ENCODE data around the gene MARCO. TPM values are rescaled to one million over a fixed set of nuclear protein-coding genes. Genes with fewer than 3 reads are reported as not detected.

Gene MARCO
- total RNA-seq, 1 donor from 2014 or later, result 1.1 TPM

DNA sequence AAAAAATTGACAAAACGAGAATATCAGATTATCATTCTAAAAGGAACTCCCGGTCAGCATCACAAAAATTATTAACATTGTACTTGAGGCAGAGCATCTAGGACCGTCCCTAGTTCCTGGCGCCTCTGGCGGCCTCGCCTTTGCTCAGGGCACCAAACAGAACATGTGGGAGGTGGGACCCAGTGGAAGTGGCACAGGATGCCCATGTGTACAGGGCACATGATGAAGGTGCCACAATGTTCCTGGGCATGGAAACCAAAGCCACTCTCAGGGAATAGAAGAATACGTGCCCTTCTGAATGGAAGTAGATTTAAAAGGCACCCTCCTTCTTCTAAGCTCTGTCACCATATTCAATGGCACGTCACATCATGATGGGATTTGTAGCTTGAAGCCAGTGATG is 30.1 kb upstream of the MARCO start:
- Mint-ChIP-seq H3K36me3 (no peaks in the 10 kb centered on the region), H3K27me3 (no peaks in the 10 kb centered on the region), H3K27ac (no peak overlapping the region), H3K9me3 (peaks cover 5% of the 10 kb centered on the region), H3K4me3 (no peak overlapping the region), H3K4me1 (ENCODE audit: unreplicated experiment) (peaks cover 7% of the 10 kb centered on the region)
- no peak for DNase-seq (ENCODE audit: extremely low spot score, unreplicated experiment)
- TF ChIP-seq, protein P1, sequence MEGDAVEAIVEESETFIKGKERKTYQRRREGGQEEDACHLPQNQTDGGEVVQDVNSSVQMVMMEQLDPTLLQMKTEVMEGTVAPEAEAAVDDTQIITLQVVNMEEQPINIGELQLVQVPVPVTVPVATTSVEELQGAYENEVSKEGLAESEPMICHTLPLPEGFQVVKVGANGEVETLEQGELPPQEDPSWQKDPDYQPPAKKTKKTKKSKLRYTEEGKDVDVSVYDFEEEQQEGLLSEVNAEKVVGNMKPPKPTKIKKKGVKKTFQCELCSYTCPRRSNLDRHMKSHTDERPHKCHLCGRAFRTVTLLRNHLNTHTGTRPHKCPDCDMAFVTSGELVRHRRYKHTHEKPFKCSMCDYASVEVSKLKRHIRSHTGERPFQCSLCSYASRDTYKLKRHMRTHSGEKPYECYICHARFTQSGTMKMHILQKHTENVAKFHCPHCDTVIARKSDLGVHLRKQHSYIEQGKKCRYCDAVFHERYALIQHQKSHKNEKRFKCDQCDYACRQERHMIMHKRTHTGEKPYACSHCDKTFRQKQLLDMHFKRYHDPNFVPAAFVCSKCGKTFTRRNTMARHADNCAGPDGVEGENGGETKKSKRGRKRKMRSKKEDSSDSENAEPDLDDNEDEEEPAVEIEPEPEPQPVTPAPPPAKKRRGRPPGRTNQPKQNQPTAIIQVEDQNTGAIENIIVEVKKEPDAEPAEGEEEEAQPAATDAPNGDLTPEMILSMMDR (conservative IDR thresholded peaks at IDR 0.05), result no peak

DNA sequence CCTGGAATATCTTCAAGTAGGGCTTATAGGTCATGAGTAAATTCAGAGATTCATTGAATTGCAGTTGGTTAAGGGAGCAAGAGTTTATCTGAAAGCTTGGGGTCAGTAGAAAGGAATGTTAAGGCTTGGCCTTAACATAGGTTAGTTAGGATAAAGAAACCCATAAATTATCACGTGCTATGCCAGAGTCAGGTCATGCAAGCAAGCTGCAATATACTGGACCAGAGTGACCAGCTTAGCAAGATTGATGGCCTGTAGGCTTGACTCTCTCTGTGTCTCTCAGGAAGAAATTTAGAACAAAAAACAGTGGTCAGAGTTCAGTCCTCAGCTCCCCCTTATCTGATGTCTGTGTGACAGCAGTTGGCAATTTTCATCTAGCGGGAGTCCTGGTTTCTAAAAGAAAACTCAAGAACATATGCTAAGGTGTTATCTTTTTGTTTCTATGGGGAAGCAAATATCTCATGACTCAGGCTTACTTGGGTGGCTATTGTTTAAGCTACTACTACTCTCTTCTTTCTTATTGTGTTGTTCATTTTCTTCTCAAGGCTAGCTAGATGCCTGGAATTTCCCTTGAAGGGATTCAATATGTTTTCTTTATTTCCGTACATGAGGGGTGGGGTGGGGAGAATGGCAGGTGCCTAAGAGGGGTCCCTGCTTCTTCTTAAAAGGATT is 28.7 kb upstream of the MARCO start:
- Mint-ChIP-seq H3K36me3 (no peaks in the 10 kb centered on the region), H3K4me3 (peak overlapping the region; percentile 51), H3K9me3 (peaks cover 5% of the 10 kb centered on the region), H3K4me1 (ENCODE audit: unreplicated experiment) (peaks cover 7% of the 10 kb centered on the region), H3K27me3 (no peaks in the 10 kb centered on the region), H3K27ac (peak overlapping the region; percentile 98)
- TF ChIP-seq, protein P1 (conservative IDR thresholded peaks at IDR 0.05), result no peak
- no peak for DNase-seq (ENCODE audit: extremely low spot score, unreplicated experiment)

- Mint-ChIP-seq H3K27me3 (no peaks in the 10 kb centered on the region), H3K9me3 (peaks cover 5% of the 10 kb centered on the region), H3K4me1 (ENCODE audit: unreplicated experiment) (peaks cover 7% of the 10 kb centered on the region), H3K27ac (peak overlapping the region; percentile 98), H3K4me3 (peak overlapping the region; percentile 51), H3K36me3 (no peaks in the 10 kb centered on the region)
- DNase-seq (ENCODE audit: extremely low spot score, unreplicated experiment), result no peak
- TF ChIP-seq, protein P1 (conservative IDR thresholded peaks at IDR 0.05), result no peak
These were observed 28.0 kb upstream of the MARCO start for GRCh38 chr2:118913803-118914645.

- DNase-seq (ENCODE audit: extremely low spot score, unreplicated experiment), result no peak
- H3K27ac Mint-ChIP-seq, result peak overlapping the region; percentile 98
- TF ChIP-seq, protein P1 (conservative IDR thresholded peaks at IDR 0.05), result no peak
- peaks cover 5% of the 10 kb centered on the region for H3K9me3 Mint-ChIP-seq
- H3K27me3 Mint-ChIP-seq, result no peaks in the 10 kb centered on the region
- H3K4me3 Mint-ChIP-seq, result no peak overlapping the region
- peaks cover 7% of the 10 kb centered on the region for H3K4me1 Mint-ChIP-seq (ENCODE audit: unreplicated experiment)
- no peaks in the 10 kb centered on the region for H3K36me3 Mint-ChIP-seq
These were observed 27.1 kb upstream of the MARCO start for GRCh38 chr2:118914721-118915453.

DNA sequence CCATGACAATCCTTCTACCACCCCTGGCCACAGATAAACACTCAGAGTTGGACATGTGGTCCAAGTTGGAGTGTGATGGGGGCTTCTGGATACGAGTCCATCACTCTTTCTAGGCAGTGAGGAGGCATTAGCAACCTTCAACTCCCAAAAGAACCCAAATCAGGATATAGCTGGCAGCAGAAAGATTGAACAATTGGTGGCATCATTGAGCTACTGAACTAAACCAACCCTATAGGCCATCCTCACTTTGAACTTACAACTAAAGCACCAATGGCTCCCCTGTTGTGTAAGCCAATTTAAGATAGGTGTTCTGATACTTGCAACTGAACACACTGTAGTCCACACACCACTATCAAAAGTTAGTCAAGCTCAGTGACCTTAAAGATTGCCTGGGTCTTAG is 24.0 kb upstream of the MARCO start:
- Mint-ChIP-seq H3K27ac (no peak overlapping the region), H3K27me3 (peaks cover 3% of the 10 kb centered on the region), H3K9me3 (peaks cover 5% of the 10 kb centered on the region), H3K36me3 (no peaks in the 10 kb centered on the region), H3K4me1 (ENCODE audit: unreplicated experiment) (peaks cover 7% of the 10 kb centered on the region), H3K4me3 (no peak overlapping the region)
- DNase-seq (ENCODE audit: extremely low spot score, unreplicated experiment), result no peak
- TF ChIP-seq, protein P1 (conservative IDR thresholded peaks at IDR 0.05), result no peak

Data from type B pancreatic cell (in vitro differentiated cells).